Measurements from ENCODE around the gene SCN9A. TPM values are rescaled to one million over a fixed set of nuclear protein-coding genes. Genes with fewer than 3 reads are reported as not detected.

Gene SCN9A
- total and polyA plus RNA-seq, 9 of the 15 experiments (the other 6 are each of a cell fraction or from before 2014, with no cell fraction given), result 1.4 to 22.8 (median 7.1) TPM

GRCh38 chr2:166284359-166284758 is 91.4 kb downstream of the SCN9A start:
- ATAC-seq, result peak; percentile 80
- intact Hi-C loops (cut with micrococcal nuclease), result no loop called here
- Histone ChIP-seq H3K9ac (ENCODE audit: insufficient read depth in 1 of 2, low read depth in 2 of 2, low read length in 2 of 2) (no peak overlapping the region), H3K9me1 (ENCODE audit: control insufficient read depth, insufficient read depth, low read length) (no peaks in the 10 kb centered on the region), H2AFZ (ENCODE audit: low read depth, low read length) (peak overlapping the region; percentile 25; the same call in 1 of the 2 replicates), H3K27me3 (ENCODE audit: control insufficient read depth in 2 of 2, insufficient read depth in 2 of 2, low read length in 2 of 2) (no peaks in the 10 kb centered on the region), H3K4me1 (replicated peaks in 1 of 2; ENCODE audit: control insufficient read depth in 2 of 2, insufficient read depth in 2 of 2, low read length in 2 of 2) (peaks cover 0 to 3% of the 10 kb centered on the region in 2 experiments; a peak in 2 of 5 replicates), H3K79me2 (ENCODE audit: control insufficient read depth, insufficient read depth, low read length) (no peaks in the 10 kb centered on the region), H3K9me3 (replicated peaks; ENCODE audit: control insufficient read depth, insufficient read depth, low read depth, low read length) (no peaks in the 10 kb centered on the region), H4K20me1 (replicated peaks; ENCODE audit: control insufficient read depth, insufficient read depth, low read length) (no peaks in the 10 kb centered on the region), H3K36me3 (ENCODE audit: control insufficient read depth, insufficient read depth, low read length) (peaks cover 24% of the 10 kb centered on the region; the same call in 1 of the 3 replicates), H3K27ac (ENCODE audit: extremely low read depth, low read depth, low read length) (no peak overlapping the region), H3K4me2 (ENCODE audit: insufficient read depth, low read length) (no peak overlapping the region), H3K4me3 (no peak overlapping the region)
- FAIRE-seq, result no peak
- no TSS peak for BruUV-seq (replicated peaks)
- 64% methylated on average over 9 of the region's 9 CpGs for WGBS (ENCODE audit: insufficient coverage, low coverage, missing lambda C conversion rate)
- ChIA-PET POLR2A (interaction anchor here (0.8 kb wide), 1 partner anchor 9 kb away, joined by 3 read pairs; no protein-coding TSS in a partner anchor), CTCF (ENCODE audit: low intra/inter-chr PET ratio) (no interaction called here)
- DNase-seq (ENCODE audit: extremely low read depth in 1 of 4, low spot score in 3 of 4), result peak in 1 of 4 experiments; percentile 14
- in situ Hi-C loops (cut with MboI), result no loop called here
- TF ChIP-seq STAT5A (IDR thresholded peaks at IDR 0.05; ENCODE audit: borderline replicate concordance, low read length) (no peak), PCBP1 (IDR thresholded peaks at IDR 0.05; ENCODE audit: low read depth, low read length, poor library complexity, severe bottlenecking) (no peak), EWSR1 (IDR thresholded peaks at IDR 0.05; ENCODE audit: borderline replicate concordance, low read depth, partially characterized antibody) (no peak), ELF2 (CRISPR knock-in tag; IDR thresholded peaks at IDR 0.05) (no peak), CREBBP (IDR thresholded peaks at IDR 0.05; ENCODE audit: low read depth, low read length) (no peak), SAP30 (IDR thresholded peaks at IDR 0.05; ENCODE audit: borderline replicate concordance, insufficient read depth, low read depth, low read length, poor library complexity, severe bottlenecking) (no peak), C11orf30 (IDR thresholded peaks at IDR 0.05; ENCODE audit: low read depth) (no peak), TAF9B (IDR thresholded peaks at IDR 0.05; ENCODE audit: partially characterized antibody) (no peak), KAT8 (IDR thresholded peaks at IDR 0.05; ENCODE audit: low read depth) (no peak), ZNF707 (CRISPR knock-in tag; conservative IDR thresholded peaks at IDR 0.05) (no peak), CC2D1A (IDR thresholded peaks at IDR 0.05) (no peak), SNIP1 (IDR thresholded peaks at IDR 0.05; ENCODE audit: low read depth) (no peak)
